GM18508 (cell line): ENCODE results near the gene SMG6.
"Not testable (repeated sequence)": the region's sequence is repeated elsewhere in the genome, so short reads cannot be mapped to it uniquely, and the experiment has no call there.

Experiments
- ATAC-seq: cut with Tn5 transposase; IDR thresholded peaks from one replicate; pipeline ENCODE4 v1.9.1; 2021; ENCODE audit warnings: moderate number of reproducible peaks; ENCODE audit not compliant: insufficient read depth, unreplicated experiment

Gene SMG6

DNA sequence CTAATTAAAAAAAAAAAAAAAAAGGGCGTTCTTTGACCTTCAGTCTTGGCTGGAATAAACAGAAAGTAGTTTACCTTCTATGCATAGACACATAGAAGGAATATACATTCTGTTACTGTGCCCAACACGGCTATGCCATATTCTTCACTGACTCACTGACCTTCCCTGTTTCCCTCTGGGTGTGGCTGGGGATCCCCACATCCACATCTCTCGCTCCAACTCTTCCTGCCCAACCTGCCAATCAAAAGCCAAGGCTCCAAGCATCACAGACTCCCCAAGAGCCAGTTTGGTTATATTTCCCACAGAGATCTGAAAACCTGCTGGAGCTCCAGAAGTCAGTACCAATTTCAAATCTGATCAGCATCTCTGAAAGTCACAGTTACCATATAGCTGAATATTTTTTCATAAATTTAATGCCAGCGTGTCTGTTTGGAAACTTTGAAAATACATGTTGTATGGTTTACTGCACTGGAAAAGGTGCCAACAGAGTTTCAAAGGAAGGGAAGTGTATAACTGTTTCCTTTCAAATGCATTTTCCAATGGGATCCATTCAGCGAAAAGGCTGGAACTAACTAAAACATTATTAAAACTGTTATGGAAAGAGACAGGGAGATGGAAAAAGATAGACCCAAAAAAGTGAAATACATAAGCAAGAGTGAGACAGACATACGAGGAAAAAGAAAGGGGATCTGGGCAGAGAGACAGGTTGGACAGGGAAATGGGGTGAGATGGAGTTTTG lies 91.8 kb downstream of the SMG6 start:
- no peak for ATAC-seq

DNA sequence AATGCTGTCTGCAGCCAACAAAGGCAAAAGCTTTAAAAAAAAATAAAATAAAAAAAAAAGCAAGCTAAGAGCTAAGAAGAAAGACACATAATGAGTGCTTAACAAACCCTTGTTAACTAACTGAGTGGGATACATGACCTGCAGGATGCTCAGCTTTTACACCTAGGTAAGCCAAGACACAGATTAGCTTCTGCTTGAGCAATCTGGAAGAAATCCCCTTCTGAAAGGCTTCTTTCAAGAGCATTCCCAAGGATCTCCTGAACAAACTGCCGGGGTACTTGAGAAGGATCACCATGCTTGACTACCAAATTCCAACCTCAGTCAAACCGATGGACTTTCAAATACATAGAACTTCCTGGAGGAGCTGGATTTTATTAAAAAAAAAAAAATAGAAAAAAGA lies 92.9 kb downstream of the SMG6 start:
- ATAC-seq, result no peak

DNA sequence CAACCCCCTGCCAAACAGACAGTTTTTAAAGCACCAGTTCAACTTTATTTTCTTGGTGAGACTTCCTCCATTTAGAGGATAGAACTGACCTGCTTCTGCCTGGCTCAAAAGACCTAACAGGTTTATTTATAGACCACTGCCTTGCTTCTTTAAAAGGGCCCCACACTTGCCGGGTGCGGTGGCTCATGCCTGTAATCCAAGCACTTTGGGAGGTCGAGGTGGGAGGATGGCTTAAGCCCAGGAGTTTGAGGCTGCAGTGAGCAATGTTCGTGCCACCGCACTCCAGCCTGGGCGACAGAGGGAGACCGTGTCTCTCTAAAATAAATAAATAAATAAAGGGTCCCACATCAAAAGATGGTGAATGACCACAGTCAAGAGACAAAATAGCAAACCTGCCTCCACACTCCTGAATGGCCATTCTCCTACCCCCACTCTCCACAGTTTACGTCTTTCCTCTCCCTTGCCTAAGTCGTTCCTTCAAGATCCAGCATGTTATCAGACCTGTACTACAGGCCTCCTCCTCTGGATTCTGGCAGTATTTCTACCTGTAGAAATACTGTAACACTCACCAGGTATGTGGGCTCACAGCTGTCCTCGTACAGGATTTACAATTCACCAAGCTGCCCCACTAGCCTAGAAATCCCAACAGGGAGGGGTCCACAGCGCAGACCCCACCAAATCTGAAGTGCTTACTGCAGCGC lies 95.6 kb downstream of the SMG6 start:
- ATAC-seq, result no peak

DNA sequence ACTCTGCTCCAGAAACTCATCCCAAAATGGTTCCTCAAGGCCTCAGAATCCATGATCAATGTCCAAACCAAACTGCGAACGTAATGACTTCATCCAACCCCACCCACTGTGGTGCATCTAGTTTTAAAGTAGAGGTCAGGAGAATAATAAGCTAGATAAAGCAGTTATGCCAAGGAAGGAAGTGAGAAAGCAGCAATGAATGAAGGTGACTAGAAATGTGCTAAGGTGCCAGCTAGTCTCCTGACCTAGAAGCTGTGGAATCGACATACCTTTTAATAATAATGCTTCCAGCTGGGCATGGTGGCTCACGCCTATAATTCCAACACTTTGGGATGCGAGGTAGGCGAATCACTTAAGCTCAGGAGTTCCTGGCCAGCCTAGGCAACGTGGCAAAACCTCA lies 99.2 kb downstream of the SMG6 start:
- no peak for ATAC-seq

DNA sequence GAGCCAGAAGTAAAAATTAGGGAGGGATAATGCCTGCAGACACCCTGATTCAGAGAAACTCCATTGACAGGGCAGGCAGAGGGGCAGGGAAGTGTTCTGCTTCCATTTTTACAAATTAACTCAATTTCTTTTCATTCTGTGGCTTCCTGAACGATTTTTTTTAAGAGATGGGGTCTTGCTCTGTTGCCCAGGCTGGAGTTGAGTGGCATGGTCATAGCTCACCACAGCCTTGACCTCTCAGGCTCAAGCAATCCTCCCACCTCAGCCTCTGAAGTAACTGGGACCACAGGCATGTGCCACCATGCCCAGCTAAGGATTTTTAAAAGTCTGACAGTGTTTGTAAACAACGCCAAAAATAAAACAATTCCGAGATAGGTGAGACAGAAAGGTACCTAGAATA lies 99.8 kb downstream of the SMG6 start:
- no peak for ATAC-seq

DNA sequence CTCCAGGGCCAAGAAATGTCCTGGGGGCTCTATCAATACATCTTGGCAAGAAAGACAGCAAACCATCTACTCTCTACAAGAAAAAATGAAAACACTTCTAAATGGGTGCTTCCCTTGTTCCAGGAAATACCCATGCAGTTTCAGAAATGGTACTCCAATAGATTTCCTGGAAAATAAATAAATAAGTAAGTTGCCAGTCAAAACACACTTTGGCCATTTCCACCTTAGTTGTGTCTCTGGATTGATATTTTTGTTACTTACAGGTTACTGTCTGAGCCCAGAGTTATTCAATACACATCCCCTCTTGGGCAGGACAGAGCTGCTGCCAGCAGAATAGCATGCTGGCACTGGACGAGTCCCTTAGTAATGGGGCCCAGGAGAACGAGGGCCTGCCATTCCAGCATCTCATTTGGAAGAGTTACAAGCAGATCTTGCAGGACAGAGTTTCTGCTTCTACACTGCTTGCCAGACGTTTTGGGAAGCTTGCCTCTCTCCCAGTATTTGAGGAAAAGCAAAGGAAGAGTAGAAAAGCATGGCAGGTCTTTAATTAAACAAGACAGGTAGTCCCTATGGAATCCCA lies 100.5 kb downstream of the SMG6 start:
- ATAC-seq, result no peak

DNA sequence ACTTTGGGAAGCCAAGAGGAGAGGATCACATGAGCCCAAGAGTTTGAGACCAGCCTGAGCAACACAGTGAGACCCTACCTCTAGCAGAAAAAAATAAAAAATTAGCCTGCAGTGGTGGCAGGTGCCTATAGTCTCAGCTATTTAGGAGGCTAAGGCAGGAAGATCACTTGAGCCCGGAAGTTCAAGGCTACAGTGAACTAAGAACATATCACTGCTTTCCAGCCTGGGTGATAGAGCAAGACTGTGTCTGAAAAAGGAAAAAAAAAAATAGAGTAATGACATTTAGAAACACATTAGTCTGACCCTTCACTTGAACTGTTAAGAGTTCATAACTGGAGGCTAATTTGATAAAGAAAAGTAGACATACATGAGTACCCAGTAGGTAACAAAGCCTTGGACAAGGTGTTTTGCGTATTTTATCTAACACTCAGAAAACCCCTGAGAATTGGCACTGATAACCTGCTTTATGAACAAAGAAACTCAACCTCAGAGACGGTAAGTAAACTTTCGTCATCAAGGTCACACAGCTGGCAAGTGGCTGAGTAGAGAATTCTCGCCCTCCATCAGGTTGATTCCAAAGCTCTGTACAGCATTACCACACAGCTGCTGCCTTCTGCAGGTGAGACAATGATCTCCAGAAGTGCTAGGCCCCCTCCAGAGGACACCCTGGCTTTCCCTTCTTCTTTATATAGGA lies 101.1 kb downstream of the SMG6 start:
- no peak for ATAC-seq

DNA sequence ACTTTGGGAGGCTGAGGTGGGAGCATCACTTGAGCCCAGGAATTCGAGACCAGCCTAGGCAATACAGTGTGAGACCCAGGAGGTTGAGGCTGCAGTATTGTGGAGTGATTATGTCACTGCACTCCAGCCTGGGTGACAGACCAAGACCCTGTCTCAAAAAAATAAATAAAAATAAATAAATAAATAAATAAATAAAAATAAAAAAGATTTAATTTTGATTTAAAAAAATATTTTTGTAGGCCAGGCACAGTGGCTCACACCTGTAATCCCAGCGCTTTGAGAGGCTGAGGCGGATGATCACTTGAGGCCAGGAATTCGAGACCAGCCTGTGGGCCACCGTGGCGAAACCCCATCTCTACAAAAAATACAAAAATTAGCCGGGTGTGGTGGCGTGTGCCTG lies 104.2 kb downstream of the SMG6 start:
- not testable (repeated sequence) for ATAC-seq

DNA sequence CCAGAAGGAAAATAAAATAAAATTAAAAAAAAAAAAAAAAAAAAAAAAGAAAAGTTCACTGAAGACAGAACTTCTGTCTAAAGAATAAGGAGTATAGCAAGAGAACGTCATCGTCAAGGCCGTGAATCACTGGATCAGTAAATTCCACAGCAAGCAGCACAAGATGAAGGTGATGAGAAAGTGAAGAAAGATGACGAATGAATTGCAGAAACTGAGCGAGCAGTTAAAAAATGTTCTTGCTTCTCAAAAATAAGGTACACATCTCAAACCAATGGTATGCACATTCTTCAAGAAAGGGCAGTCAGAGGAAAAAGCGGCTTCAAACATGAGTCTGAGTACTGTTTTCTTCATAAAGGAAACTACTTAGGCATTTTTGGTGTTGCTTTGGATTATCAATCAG lies 104.7 kb downstream of the SMG6 start:
- ATAC-seq, result no peak

DNA sequence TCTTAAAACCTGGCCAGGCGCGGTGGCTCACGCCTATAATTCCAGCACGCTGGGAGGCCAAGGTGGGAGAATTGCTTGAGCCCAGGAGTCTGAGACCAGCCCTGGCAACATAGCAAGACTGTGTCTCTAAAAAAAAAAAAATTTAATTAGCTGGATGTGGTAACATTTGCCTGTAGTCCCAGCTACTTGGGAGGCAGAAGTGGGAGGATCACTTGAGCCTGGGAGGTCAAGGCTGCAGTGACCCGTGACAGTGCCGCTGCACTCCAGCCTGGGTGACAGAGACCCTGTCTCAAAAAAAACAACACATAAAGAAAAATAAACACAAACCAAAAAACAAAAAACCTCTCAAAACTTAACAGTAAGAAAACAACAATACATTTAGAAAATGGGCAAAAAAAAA lies 106.3 kb downstream of the SMG6 start:
- ATAC-seq, result no peak

DNA sequence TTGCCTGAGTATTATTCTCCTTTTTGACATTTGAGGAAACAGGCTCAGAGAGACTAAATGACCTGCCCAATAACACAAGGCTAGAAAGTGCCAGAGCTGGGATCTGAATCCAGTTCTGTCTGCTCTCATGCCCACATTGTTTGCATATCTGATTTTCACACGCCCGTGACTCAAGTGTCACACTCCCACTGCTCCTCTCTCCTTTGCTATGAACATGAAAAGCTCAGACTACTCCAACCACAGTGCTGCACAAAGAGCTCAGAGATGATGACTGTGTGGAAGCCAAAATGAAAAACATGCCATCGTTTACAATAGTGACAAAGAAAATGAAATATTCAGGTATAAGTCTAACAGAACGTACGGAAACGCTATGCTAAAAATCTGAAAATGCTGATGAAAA lies 107.9 kb downstream of the SMG6 start:
- ATAC-seq, result no peak

DNA sequence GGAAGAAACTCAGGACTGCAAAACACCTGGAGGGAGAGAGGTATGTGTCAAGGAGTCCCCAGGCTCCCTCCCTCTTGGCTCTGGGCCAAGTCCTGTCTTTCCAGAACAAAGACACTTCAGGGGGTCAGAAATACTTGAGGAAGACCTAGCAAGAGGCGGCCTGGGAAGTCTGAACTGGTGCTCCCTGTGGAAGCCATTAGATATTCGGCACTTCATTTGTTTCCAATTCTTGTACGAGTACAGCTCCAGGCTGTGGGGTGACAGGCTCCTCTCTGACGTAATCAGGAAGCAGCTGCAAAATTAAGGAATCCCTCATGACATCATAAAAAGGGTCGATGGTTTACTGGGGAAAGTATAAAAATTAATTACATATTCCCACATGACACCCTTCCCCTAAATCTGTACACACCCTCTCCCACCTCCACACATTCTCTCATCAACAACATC lies 108.7 kb downstream of the SMG6 start:
- ATAC-seq, result no peak

DNA sequence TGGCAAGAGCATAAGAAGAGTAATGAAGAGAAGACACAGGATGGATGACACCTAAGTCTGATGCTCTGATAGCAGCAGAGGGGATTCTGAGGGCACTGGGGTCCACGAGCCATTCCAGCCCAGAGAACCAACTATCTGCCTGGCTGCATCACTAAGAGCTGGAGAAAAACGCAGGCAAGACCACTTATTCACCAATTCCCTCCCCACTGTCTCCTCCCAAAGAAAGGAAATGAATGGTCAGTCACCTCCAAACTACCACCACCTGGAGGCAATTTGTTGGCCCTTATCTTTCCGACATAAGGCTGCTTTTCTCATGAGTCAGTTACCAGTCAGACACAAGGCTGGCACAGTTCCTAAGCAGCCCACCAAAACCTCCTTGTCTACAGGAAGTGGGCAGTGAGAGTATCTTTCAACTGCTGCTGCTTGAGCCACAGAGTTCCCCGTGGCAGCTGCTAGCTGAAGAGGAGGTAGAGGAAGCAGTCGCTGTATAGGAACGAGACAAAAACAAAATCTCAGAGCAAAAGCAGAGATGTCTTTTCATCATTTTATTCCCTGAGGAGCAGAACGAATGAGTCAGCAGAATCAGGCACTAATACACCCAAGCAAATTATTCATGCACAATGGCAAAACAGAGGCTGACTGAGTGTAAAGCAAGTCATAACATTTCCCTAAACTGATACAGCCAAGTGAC lies 111.1 kb downstream of the SMG6 start:
- ATAC-seq, result no peak

DNA sequence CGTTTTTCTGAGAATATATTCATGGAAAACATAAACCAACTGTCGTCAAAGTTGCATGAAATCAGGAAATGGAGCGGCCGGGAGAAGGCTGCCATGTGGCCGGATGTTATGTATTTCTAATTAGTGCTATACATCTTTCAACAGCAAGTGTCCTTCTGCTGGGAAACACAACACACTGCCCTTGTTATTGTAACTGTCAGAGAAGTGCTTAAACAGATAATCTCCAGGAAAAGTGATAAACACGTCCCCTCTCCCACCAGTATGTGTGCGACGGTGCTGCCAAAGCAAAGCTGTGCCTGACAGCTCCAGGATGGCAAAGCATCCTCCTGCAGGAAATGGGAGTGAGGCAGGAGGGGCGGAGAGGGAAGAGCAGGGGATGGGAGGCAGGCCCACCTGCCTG lies 111.8 kb downstream of the SMG6 start:
- ATAC-seq, result no peak

DNA sequence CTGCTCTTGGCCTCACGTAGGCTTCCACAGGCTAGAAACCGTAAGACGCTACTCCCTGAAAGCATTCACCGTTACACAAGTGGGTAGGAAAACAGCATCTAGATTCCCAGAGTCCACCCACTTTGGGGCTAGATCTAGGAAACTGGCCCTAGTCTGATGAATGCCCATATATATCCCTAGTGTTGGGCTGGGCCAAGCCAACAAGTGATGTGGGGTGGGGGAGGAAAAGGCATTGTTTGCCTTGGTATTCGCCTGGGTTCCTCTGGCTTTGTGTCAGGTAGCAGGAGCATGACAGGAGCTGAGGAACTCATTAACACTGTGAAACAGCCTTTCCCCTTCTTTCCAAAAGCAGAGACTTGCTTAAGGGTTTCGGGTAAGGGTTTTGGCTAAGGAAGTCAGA lies 112.4 kb downstream of the SMG6 start:
- no peak for ATAC-seq

DNA sequence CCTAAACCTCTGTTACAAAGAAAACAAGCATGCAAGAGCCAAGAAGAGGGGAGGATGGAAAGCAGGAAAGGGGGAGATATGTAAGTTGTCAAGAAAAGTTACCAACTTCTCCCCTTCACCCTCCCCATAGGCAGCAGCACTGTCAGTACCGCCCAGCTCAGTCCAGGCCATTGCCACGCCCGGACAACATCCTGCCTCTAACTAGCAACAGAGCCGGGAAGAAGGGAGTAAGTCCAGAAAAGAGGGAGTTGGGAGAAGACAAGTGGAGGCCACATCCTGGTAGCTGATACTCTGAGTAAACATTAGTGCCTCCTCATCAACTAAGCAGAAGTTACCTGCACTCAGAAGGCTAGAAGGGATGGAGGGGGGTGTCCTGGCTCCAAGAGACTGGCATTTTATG lies 113.6 kb downstream of the SMG6 start:
- ATAC-seq, result no peak

DNA sequence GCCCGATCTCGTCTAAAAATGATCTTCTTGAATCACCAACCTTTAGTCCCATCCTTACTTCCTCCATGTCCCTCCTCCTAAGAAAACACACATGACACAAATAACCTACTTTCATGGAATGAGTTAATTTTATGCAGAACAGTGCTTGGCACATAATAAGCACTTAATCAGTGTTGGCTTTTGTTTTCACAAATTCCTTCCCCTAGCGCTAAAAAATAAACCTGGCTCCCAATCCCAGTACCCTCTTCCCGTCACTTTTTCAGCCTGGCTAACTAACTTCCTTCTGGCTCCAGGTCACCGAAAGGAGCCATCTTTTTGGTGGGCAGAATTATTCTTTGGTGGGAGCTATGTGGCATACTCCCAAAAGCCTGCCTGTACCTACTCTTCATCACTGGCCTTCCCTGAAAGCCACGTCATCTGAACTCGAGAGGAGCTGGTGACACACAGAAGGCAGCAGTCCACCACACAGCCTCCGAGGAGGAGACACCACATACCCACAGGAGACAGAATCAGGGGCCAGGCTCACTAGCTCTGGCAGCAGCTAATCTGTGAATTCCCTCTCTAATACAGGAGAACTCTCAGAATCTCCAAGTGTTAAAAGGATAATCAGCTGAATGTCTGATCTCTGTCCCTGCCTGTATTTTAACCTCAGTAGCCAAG lies 114.5 kb downstream of the SMG6 start:
- ATAC-seq, result no peak

DNA sequence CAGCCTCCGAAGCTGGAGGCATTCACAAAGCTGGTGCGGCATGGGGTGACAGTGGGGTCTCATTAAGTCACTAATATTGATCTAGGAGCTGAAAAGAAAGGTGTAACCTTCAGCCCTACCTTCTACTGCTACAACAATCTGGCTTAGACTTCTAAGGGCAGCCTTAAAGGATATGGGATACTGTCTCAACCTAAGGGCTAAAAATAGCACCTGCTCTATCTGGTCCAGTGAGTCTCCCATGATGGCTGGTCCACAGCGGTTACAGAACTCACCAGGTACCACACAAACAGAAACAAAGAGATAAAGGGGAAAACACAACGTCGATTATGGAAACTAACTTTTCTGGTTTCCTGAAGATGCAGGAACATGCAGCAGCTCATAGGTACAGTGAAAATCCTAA lies 115.8 kb downstream of the SMG6 start:
- no peak for ATAC-seq

DNA sequence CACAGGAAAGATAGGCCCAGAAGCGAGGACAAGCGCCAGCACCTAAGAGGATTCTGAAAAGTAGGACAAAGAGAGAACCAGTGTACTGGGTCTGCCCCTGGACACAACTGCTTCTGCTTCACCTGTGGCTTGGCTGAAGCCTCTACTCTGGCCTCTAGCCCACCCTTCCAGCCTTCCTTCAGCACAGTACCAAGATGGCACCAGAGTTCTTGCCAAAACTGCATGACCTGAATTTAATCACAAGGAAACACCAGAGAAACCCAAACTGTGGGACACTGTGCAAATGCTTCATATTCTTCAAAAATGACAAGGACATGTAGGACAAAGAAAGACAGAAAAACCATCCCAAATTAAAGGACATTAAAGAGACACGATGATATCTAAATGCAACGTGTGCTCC lies 116.6 kb downstream of the SMG6 start:
- ATAC-seq, result no peak
